Right lobe of liver (tissue), 4 donors: ENCODE results near the gene DEFB108B.
"Not testable (repeated sequence)": the region's sequence is repeated elsewhere in the genome, so short reads cannot be mapped to it uniquely, and the experiment has no call there.

Experiments used
- POLR2A ChIP-seq: fragments of 450-650 bp; IDR thresholded peaks from one replicate; pipeline ENCODE4 v1.6.1; 2017; ENCODE audit warnings: antibody characterized with exemption, mild to moderate bottlenecking
- TF ChIP-seq, protein P1 (sequence below), 4 donors: fragments of 200-600 bp in 3 of 4; fragments of 450-650 bp in 1 of 4; IDR thresholded peaks; one replicate each; pipeline versions ENCODE4 v1.5.1 to v1.8.0; 2016 to 2022; ENCODE audit warnings: antibody characterized with exemption in 4 of 4, mild to moderate bottlenecking in 2 of 4
- donor health status: DM: no; HTN: no; CAD: no.
- donor health status: DM: no; HTN: no; CAD: no.
- donor health status: DM: no; HTN: yes; CAD: no.

DNA sequence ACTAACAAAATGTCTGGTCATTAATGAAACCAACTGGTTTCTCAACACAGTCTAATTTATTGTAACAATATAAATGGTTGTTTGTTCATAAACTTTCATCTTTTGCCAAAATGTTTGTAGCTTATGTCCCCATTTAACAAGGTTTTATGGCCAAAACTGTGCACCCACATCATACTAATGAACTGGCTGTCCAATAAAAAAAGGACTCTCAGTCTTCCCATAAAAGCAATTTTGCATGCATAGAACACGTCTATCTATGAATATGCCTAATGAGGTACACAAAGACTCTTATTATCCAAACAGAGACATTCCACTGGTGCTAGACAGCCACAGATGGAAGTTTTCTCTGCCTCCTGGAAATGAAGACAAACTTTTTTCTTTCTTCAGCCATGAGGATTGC is at the start of gene DEFB108B:
- TF ChIP-seq, protein P1, sequence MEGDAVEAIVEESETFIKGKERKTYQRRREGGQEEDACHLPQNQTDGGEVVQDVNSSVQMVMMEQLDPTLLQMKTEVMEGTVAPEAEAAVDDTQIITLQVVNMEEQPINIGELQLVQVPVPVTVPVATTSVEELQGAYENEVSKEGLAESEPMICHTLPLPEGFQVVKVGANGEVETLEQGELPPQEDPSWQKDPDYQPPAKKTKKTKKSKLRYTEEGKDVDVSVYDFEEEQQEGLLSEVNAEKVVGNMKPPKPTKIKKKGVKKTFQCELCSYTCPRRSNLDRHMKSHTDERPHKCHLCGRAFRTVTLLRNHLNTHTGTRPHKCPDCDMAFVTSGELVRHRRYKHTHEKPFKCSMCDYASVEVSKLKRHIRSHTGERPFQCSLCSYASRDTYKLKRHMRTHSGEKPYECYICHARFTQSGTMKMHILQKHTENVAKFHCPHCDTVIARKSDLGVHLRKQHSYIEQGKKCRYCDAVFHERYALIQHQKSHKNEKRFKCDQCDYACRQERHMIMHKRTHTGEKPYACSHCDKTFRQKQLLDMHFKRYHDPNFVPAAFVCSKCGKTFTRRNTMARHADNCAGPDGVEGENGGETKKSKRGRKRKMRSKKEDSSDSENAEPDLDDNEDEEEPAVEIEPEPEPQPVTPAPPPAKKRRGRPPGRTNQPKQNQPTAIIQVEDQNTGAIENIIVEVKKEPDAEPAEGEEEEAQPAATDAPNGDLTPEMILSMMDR (IDR thresholded peaks at IDR 0.05), result not testable (repeated sequence)
- not testable (repeated sequence) for TF ChIP-seq POLR2A
